Stimulated activated CD8-positive, alpha-beta memory T cell treated with anti-CD3 and anti-CD28 coated beads, Interleukin-12 subunit alpha, Interleukin-12 subunit beta, amount 100 ng/mL, for 4 hours (primary cell): ENCODE measurements around the gene AEBP1.

Experiments
- DNase-seq: peaks from one replicate; pipeline ENCODE4 v3.0.0-alpha.2; 2020; ENCODE audit warnings: low read depth

Gene AEBP1

GRCh38 chr7:44105832-44106231, 1.7 kb downstream of the AEBP1 start:
- no peak for DNase-seq

- DNase-seq, result no peak
Observed at GRCh38 chr7:44106311-44107065, 2.3 kb downstream of the AEBP1 start.

GRCh38 chr7:44107116-44107960, 3.2 kb downstream of the AEBP1 start:
- DNase-seq, result no peak

GRCh38 chr7:44107961-44108767, 4.0 kb downstream of the AEBP1 start:
- no peak for DNase-seq

- DNase-seq, result no peak
Observed at GRCh38 chr7:44108768-44109750, 4.9 kb downstream of the AEBP1 start.

- no peak for DNase-seq
Observed at GRCh38 chr7:44109991-44110390, 5.8 kb downstream of the AEBP1 start.

- DNase-seq, result no peak
Observed at GRCh38 chr7:44110719-44111635, 6.8 kb downstream of the AEBP1 start.

- DNase-seq, result no peak
Observed at GRCh38 chr7:44111761-44112160, 7.6 kb downstream of the AEBP1 start.

- DNase-seq, result no peak
Observed at GRCh38 chr7:44112231-44112996, 8.3 kb downstream of the AEBP1 start.

GRCh38 chr7:44112997-44113763, 9.0 kb downstream of the AEBP1 start:
- DNase-seq, result no peak

- no peak for DNase-seq
Observed at GRCh38 chr7:44113764-44114354, 9.7 kb downstream of the AEBP1 start.

- no peak for DNase-seq
Observed at GRCh38 chr7:44114586-44115310, 10.6 kb downstream of the AEBP1 start.

GRCh38 chr7:44116087-44116788, 12.1 kb downstream of the AEBP1 start:
- no peak for DNase-seq

GRCh38 chr7:44116789-44117666, 12.9 kb downstream of the AEBP1 start:
- DNase-seq, result no peak

GRCh38 chr7:44117801-44118429, 13.8 kb downstream of the AEBP1 start:
- DNase-seq, result no peak
